Myocyte (in vitro differentiated cells): Measurements from ENCODE around the gene SNRPF. TPM values are rescaled to one million over a fixed set of nuclear protein-coding genes. Genes with fewer than 3 reads are reported as not detected.
"Not testable (repeated sequence)": the region's sequence is repeated elsewhere in the genome, so short reads cannot be mapped to it uniquely, and the experiment has no call there.

ENCODE experiments used
- DNase-seq: peaks from one replicate; pipeline ENCODE4 v3.0.0-alpha.2; 2012; ENCODE audit warnings: low read depth
- polyA plus RNA-seq: library from polyadenylated mRNA; unstranded; fragments of >200 nt; gene quantifications from one replicate; pipeline ENCODE4 v1.2.1, GENCODE V29; 2012; ENCODE audit warnings: missing spikeins
- total RNA-seq: library from RNA; depleted of rRNA; stranded (reverse); fragments of >200 nt; gene quantifications from 2 replicates; pipeline ENCODE4 v1.2.3, GENCODE V29; 2014

SNRPF gene
- total RNA-seq, result 7.5 and 9.4 TPM in 2 replicates
- polyA plus RNA-seq, result 29.0 TPM

DNA sequence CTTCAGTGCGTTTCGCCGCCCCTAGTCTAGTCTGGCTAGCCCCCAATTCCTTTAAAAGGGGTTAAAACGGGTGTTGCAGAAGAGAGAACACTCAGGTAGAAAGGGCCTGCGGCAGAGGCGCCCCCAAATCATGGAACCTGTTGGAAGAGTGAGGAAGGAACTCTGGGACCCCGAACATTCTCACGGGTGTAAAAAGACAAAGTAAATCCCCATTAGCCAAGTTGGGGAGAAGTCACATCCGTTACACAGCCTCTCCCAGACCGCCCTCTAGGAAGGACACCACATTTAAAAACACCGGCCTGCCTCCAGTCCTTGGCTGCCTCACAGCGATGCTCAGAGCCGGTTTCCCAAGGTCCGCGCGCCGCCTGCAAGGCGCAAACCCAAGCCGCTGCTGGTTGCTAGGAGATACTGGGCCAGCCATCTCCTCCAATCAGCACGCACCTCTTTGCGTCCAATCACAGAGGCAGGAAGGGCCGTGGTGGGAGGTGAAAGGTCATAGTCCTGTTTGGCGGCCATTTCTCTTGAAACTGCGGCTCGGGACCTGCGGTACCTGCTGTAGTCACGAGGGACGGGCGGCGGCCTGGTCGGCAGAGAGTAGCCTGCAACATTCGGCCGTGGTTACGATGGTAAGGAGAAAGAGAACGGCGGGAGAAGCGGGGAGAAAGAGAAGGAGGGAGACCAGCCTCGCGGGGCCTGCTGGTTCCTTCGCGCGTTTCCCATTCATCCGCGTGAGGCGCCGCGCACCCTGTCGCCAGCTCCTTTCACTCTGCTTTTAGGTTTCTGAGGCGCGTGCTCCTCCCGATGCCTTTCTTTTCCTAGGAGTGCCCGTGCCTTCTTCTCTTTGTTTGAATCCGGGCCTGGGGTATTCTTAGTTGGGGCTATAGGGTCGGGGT is at the start of gene SNRPF:
Gene SNRPF, plus strand, starts transcription at position 502 of the 893 bp plus-strand sequence. Its CDS starts 122 bp downstream, at position 624.
- DNase-seq, result peak; percentile 98

DNA sequence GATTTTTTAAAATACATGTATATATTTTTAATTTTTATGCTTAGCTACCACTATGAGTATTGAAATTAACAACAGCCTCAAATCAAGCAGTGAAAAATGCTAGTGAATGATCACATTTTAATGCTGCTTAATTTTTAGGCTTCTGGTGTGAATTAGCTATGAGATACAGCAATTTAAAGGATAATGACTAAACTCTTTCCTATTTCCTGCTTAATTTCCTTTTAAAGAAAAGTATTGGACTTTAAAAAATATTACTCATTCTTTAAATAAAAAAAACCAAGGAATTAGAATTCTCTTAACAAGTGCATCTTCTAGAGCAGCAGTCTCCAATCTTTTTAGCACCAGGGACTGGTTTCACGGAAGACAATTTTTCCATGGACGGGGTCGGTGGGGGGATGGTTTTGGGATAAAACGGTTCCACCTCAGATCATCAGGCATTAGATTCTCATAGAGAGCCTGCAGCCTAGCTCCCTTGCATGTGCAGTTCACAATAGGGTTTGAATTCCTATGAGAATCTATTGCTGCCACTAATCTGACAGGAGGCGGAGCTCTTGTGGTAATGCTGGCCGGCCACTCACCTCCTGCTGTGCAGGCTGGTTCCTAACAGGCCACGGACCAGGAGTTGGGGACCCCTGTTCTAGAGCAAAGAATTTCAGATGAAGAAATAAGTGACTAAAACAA is 49.6 kb upstream of the SNRPF start:
- no peak for DNase-seq

- DNase-seq, result no peak
These were observed 48.3 kb upstream of the SNRPF start for GRCh38 chr12:95810411-95810810.

DNA sequence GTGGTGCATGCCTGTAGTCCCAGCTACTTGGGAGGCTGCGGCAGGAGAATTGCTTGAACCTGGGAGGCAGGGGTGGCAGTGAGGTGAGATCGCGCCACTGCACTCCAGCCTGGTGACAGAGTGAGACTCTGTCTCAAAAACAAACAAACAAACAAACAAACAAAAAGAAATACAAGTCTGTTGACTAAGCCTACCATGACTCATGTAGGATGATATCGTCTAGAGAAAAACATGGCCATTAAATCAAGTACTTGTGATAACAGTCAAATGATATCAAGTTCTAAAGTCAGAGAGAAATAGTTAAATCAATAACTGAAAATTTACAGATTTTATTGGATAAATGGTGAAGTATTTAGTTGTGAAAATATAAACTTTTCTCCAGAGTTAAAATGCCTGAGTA is 46.6 kb upstream of the SNRPF start:
- DNase-seq, result not testable (repeated sequence)

DNA sequence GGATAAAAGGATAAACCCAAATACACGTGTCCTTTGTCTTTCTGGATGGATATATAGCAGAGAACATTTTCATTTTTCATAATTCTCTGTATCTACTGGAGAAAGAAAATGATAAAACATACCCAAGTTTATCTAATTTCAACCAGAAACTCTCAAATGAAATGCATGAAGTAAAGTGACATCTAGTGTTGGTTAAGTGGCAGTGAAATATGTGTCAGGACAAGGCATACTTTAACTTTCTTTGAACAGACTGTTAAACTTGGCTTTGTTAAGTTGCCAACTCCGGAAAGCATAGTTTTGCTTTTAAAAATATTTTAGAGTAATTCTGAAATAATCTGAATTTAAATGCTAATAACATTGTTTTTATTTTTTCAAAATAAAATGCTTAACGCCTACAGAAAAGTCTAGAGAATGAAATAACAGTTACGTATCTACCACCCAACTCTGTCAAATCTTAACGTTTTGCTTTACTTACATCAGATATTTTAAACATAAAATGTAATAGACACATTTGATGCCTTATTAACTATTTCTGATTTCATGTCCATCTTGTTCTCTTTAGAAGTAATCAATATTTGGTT is 43.0 kb upstream of the SNRPF start:
- peak; percentile 56 for DNase-seq

DNA sequence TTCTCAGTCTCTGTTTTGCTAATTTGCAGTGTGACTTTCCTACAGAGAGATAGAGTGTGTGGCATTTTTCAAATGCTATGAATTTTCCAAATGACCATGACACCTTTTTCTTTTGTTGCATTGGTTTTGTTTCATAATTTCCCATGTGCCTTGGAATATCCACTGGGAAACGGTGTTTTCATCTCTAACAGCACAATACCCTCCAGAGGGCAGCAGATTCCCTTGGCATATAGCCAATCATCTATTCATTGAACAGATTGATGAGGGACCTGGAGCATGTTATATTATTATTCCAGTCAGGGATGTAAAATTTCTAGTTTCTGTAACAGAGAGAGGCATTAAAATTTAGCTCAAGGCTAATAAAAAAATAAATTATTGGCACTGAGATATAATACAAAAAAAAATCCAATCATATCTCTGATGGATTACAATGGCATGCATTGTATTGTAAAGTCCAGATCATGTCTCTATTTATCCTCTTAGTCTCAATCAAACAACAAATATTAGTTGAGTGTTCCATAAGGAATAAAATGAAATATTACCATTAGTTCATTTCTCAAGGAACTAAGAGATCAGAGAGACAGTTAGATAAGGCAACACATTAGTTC is 38.6 kb upstream of the SNRPF start:
- DNase-seq, result peak; percentile 67

GRCh38 chr12:95829395-95829794 is 29.4 kb upstream of the SNRPF start:
- DNase-seq, result no peak

- DNase-seq, result no peak
These were observed 28.2 kb upstream of the SNRPF start for GRCh38 chr12:95830335-95831089.

DNA sequence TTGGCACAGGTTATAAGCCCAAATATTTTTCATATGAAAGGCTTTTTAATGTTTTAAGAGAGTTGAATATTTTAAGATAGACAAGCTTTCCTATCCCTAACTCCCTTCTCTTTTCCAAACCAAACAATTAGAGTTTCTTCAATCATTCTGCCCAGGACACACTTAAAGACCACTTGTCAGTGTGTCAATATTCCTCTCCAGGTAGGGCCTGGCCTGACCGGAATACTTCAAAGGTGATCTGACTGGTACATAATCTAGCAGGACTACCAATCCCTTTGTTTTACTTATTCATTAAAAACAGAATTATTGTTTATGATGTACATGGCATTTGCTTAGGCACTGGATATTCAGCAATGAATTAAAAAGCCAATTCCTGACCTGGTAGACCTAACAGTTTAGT is 24.2 kb upstream of the SNRPF start:
- no peak for DNase-seq

DNA sequence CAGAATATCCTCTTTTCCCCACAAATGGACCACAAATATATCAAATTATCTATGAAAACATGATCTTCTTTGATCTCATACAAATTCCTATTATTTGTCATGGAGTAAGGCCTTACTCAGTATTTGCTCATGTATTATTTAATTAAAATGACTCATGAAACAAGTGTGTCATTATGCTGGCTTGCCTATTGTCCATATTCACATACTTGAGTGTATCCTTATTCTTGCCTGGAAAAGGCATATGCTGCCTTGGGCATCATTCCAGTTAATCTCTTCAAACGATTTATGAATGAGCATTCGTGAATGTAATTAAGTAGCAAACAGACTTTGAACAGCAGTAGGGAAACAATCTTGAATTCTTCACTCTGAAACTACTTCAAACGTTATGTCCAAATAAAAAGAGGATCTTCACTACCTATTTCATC is 22.6 kb upstream of the SNRPF start:
- no peak for DNase-seq

GRCh38 chr12:95836630-95837239 is 22.0 kb upstream of the SNRPF start:
- DNase-seq, result no peak

DNA sequence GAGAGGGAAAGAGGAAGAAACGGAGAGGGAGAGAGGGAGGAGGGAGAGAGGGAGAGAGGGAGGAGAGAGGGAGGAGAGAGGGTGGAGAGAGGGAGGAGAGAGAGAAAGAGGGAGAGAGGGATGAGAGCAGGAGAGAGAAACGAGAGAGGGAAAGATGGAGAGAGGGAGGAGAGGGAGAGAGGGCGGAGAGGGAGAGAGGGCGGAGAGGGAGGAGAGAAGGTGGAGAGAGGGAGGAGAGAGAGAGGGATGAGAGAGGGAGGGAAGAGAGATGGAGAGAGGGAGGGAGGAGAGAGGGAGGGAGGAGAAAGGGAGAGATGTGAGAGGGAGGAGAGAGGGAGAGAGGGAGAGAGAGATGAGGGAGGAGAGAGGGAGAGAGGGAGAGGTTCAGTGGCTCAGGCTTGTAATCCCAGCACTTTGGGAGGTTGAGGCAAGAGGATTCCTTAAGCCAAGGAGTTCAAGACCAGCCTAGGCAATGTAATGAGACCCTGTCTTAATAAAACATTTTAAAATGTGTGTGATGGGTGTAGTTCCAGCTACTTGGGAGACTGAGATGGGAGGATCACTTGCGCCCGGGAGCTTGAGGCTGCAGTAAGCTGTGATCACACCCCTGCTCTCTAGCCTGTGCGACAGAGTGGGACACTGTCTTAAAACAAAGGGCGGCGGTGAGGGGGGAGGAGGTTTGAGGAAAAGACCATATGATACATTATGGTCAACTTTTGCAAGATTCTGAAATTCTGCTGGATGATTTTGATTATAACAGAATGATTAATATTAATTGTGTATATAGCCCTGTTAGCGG is 21.3 kb upstream of the SNRPF start:
- DNase-seq, result no peak

DNA sequence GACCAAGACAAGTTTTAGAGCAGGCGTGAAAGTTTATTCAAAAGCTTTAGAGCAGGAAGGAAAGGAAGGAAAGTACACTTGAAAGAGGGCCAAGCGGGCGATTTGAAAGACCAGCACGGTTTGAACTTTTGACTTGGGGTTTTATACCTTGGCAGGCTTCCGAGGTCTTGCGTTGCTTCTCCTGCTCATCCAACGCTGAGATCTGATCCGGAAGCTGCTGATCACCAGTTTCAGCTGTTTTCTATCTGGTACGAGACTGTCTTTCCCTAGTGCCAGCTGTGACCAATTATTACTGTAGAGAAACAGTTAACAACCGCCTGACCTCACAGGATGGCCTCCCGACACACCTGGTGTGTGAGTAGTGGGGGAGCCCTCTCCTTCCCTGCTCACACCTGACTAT is 20.6 kb upstream of the SNRPF start:
- peak; percentile 78 for DNase-seq

GRCh38 chr12:95842426-95842825 is 16.3 kb upstream of the SNRPF start:
- DNase-seq, result not testable (repeated sequence)

GRCh38 chr12:95848575-95849388 is 10.0 kb upstream of the SNRPF start:
- peak; percentile 25 for DNase-seq

GRCh38 chr12:95851606-95852005 is 7.1 kb upstream of the SNRPF start:
- no peak for DNase-seq

GRCh38 chr12:95852133-95852532 is 6.6 kb upstream of the SNRPF start:
- DNase-seq, result no peak

- DNase-seq, result no peak
These were observed 1.6 kb upstream of the SNRPF start for GRCh38 chr12:95857156-95857555.

GRCh38 chr12:95857799-95858198 is 953 bp upstream of the SNRPF start:
- DNase-seq, result no peak
